Measurements from ENCODE around the gene SORT1. TPM values are rescaled to one million over a fixed set of nuclear protein-coding genes. Genes with fewer than 3 reads are reported as not detected.
A peak's percentile ranks its signal among the peaks of the same experiment; 100 is the strongest.
"Not testable (repeated sequence)": the region's sequence is repeated elsewhere in the genome, so short reads cannot be mapped to it uniquely, and the experiment has no call there.

The SORT1 gene
- total RNA-seq, 1 donor: 38.4 TPM

DNA sequence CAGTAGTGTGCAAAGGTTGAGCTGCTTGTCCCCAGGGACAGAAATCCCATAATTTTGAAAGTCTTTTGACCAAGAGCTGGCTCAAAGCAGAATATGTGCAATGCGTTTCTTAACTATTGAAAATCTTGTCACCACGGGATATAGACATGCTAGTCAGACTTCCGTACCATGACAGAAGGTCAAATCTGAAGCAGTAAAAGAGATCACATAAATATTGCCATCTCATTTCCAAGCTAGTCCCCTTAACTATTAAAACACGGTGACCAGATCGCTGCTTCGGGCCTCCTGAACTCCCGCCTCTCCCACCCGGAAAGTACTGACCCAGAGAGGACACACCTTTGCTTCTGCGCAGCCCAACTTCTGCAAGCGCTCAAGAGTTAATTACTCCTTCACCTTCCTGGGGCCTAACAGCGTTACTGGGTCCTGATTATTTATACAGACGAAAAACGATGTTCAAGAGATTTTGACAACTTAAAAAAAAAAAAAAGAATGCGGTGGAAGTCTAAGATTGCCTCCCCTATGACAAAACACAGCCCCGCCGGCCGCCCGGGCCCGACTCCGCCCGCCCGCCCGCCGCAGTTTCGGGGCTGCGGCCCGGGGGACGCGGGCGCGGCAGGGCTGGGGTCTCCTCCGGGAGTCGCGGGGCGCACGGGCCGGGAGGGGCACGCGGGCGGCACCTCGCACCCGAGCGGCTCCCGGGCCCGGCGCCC, 692 bp downstream of the SORT1 start:
- no peak for DNase-seq (ENCODE audit: low read depth)
- TF ChIP-seq, protein P1, sequence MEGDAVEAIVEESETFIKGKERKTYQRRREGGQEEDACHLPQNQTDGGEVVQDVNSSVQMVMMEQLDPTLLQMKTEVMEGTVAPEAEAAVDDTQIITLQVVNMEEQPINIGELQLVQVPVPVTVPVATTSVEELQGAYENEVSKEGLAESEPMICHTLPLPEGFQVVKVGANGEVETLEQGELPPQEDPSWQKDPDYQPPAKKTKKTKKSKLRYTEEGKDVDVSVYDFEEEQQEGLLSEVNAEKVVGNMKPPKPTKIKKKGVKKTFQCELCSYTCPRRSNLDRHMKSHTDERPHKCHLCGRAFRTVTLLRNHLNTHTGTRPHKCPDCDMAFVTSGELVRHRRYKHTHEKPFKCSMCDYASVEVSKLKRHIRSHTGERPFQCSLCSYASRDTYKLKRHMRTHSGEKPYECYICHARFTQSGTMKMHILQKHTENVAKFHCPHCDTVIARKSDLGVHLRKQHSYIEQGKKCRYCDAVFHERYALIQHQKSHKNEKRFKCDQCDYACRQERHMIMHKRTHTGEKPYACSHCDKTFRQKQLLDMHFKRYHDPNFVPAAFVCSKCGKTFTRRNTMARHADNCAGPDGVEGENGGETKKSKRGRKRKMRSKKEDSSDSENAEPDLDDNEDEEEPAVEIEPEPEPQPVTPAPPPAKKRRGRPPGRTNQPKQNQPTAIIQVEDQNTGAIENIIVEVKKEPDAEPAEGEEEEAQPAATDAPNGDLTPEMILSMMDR (IDR thresholded peaks at IDR 0.05; ENCODE audit: insufficient read depth, low read depth, low read length): no peak
- H3K4me3 ChIP-seq (ENCODE audit: low read depth, low read length): peak overlapping the region; percentile 69

DNA sequence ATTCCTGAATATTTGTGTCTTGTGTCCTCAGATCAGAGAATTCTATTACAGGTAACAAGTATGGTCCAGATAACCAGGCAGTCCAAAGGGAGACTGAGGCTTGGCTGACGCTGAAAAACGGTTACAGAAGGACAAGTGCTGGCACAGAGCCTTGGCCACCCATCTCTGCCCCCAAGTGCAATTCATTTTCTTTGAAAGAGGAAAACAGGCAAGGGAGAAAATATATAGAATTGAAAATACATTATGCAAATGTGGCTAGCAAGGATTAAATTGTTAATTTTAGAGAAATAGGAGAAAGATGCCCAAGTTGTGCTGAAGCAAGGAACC, 1.2 kb downstream of the SORT1 start:
- H3K4me3 ChIP-seq (ENCODE audit: low read depth, low read length): peak overlapping the region; percentile 69
- TF ChIP-seq, protein P1 (IDR thresholded peaks at IDR 0.05; ENCODE audit: insufficient read depth, low read depth, low read length): no peak
- no peak for DNase-seq (ENCODE audit: low read depth)

DNA sequence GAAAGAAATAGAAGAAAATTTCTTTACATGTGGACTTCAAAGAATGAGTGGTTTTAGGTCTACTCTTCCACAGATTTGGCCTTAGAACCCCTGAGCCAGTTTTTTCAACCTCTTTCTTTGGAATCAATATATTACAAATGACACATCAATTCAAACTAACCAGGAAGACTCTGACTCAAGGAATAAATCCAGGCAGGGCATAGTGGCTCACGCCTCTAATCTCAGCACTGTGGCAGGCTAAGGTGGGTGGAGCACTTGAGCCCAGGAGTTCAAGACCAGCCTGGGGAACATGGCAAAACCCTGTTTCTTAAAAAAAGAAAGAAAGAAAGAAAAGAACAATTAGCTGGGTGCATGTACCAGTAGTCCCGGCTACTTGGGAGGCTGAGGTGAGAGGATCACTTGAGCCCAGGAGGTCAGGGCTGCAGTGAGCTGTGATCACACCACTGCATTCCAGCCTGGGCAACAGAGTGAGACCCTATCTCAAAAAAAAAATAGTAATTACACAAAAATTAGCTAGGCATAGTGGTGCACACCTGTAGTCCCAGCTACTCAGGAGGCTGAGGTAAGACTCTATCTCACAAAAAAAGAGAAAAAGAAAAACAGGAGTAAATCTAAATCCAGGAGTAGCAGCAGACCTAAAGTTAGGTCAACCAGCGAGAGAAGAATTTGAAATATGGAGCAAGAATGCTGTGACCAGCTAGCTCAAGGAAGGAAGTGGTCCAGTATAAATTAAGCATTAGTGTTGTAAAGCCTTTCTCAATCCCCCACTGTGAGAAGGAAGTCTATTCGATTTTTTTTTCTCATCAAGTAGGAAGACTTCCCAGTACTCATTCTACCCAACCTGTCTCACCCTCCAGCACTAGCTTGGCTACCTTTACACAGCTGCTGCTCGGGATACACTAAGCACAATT, 1.9 kb downstream of the SORT1 start:
- TF ChIP-seq, protein P1 (IDR thresholded peaks at IDR 0.05; ENCODE audit: insufficient read depth, low read depth, low read length): no peak
- peak; percentile 60 for DNase-seq (ENCODE audit: low read depth)
- H3K4me3 ChIP-seq (ENCODE audit: low read depth, low read length): peak overlapping the region; percentile 69

DNA sequence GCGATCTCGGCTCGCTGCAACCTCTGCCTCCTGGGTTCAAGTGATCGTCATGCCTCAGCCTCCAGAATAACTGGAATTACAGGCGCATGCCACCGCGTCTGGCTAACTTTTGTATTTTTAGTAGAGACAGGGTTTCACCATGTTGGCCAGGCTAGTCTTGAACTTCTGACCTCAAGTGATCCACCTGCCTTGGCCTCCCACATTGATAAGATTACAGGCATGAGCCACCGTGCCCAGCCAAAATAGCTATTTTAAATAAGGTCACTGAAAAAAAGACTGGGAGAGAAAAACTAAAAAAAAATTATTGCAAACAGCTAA, 2.5 kb downstream of the SORT1 start:
- not testable (repeated sequence) for H3K4me3 ChIP-seq (ENCODE audit: low read depth, low read length); DNase-seq (ENCODE audit: low read depth)

DNA sequence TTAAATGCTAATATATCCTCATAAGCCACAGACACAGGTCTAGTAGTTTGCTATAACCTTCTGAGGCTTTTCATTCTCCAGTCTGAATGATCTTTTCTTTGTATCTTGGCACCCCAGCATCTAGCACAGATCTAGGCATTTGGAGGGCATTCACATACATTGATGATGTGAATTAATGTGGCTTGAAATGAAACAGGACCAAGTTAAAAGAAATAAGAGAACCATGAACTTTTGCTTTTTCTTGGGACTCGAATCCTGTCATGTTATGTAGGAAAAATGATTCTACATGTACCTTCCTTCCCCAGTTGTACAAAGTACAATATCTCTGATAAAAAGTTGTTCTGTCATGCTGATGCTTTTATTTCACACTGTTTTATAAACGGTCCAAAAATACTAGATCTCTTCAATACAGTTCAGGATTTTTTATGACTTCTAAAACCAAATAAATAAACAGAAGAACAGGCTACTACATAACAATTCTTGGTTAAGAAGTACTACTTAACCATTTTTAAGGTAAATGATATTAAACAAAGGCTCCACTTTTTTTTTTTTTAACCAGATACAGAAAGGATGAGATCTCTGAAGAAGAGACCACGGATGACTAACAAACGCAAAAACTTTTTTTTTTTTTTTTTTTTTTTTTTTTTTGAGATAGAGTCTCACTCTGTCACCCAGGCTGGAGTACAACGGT, 3.0 kb downstream of the SORT1 start:
- TF ChIP-seq, protein P1 (IDR thresholded peaks at IDR 0.05; ENCODE audit: insufficient read depth, low read depth, low read length): no peak
- H3K4me3 ChIP-seq (ENCODE audit: low read depth, low read length): no peak overlapping the region
- DNase-seq (ENCODE audit: low read depth): no peak

DNA sequence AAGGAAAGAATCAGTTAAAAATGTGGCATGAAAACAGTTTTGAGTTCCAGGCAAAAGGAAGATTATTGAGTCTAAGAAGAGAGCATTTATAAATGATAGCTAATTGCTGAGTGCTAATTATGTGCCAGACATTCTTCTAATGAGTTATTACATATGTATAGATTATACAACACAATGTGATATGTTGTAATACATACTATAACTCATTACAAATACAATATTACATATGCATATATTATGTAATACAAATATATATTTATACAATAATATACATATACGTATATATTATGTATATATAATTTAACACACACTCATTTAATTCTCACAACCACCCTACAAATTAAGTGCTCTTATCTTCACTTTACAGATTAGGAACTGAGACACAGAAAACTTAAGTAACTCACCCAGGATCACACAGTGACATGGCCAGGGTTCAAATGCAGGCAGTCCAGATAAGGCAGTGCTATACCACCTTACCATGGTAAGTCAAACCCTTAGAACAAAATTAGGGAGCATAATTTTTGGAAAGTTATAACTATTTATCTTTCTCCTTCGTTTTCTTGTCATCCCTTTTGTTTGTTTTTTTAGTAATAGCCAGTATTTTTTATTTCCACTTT, 4.0 kb downstream of the SORT1 start:
- DNase-seq (ENCODE audit: low read depth): no peak
- peak overlapping the region; percentile 37 for H3K4me3 ChIP-seq (ENCODE audit: low read depth, low read length)
- TF ChIP-seq, protein P1 (IDR thresholded peaks at IDR 0.05; ENCODE audit: insufficient read depth, low read depth, low read length): no peak
